Germinal center (tissue), 1 donor: ENCODE data around the gene FDPS.
"Not testable (repeated sequence)": the region's sequence is repeated elsewhere in the genome, so short reads cannot be mapped to it uniquely, and the experiment has no call there.

Source experiments
- DNase-seq: peaks from one replicate; pipeline ENCODE4 v3.0.0; 2012; ENCODE audit warnings: mixed read lengths, low spot score

Gene FDPS

DNA sequence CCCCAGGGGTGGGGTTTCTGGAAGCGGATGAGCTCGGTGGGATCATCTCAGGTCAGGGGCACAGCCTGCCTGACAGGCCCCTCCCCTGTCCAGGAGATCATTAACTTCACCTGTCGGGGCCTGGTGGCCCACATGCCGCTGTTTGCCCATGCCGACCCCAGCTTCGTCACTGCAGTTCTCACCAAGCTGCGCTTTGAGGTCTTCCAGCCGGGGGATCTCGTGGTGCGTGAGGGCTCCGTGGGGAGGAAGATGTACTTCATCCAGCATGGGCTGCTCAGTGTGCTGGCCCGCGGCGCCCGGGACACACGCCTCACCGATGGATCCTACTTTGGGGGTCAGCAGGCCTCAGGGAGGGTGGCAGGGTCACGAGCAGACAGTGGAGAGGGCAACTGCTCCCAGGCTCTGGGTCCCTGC is 23.0 kb upstream of the FDPS start:
- DNase-seq: no peak

DNA sequence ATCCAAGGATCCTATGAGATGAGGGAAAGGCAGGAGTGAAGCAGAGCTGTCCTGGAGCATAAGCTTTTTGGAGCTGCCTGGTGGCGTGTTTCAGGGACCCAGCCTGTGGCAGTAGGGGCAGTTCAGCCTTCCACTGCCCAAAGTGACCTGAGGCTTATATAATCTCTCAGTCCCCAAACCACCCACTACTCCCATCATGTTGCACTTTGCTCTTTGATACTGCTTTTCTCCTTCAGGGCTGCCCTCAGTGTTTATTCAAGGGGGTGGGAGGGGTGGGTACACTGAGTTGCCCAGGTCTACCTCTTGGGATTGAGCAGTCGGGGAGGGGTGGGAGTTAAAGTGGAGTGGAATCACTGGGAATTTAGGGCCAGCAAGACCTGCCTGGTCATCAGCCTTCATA is 22.1 kb upstream of the FDPS start:
- DNase-seq: no peak

GRCh38 chr1:155287987-155288543 is 20.6 kb upstream of the FDPS start:
- no peak for DNase-seq

- DNase-seq: not testable (repeated sequence)
Observed at GRCh38 chr1:155291006-155291405, 17.7 kb upstream of the FDPS start.

DNA sequence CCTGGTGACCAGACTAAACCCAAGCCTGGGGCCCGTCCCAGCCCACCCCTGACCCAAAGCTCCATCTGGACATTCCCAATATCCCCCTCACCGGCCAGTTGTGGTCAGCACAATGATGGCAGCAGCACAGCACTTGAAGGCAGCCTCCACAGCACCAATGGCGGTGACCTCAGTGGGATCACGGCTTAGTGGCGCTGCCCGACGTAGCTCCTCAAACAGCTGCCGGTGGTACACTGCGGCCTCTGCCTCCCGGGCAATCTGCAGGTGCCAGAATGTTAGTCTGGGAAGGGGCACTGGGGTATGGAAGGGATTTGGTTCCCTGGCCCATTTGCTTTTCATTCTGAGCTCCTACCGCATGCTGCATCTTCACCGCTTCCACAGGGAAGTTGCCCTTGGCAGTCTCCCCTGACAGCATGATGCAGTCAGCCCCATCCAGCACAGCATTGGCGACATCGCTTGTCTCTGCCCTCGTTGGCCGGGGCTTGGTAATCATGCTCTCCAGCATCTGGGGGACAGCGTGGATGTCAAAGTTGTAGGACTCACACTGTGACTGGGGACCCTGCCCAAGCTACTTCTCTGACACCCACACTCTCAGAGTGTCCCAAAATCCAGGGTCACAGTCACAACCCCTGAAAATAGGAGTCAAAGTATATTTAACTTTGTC is 15.4 kb upstream of the FDPS start:
- no peak for DNase-seq

DNA sequence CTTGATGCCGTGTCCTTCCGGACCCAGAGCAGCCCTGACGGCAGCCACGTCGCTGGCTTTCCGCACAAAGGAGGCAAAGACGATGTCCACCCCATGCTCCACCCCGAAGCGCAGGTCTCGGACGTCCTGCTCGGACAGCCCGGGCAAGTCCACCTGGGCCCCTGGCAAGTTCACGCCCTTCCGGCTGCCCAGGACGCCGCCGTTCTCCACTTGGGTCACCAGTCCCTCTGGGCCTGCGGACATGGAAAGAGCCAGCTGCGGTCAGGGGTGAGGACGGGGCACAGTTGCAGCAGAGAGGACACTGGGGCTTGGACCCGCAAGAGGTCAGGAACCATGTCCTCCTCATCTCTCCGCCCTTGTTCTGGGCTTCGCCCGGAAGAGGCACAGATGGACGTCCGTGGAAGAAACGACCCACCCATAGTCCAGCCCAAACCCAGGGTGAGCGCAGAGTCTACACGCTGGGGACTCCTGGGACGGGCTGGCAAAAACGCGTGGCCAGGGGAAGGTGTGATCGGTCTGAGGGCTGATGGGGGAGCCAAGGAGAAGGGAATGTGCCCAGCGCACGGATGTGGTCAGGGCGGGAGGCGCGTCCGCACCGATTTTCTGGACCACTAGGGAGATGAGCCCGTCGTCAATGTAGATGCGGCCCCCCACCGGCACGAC is 14.0 kb upstream of the FDPS start:
- no peak for DNase-seq

- no peak for DNase-seq
Observed at GRCh38 chr1:155295183-155295941, 13.3 kb upstream of the FDPS start.

DNA sequence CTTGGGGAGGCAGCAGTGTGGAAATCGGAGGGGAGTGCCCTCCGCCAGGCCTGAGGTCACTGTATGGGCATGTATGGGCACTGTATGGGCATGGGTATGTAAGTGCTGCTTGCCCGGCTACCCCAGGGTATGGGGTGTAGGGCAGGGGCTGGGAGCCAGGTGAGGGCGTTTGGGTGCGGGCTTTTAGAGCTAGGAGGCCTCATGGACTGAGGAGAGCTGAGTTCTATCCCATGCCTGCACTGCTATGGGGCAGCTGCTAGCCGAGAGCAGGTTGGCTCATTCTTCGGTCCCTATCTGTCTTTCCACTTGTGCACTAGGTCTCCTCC is 12.8 kb upstream of the FDPS start:
- no peak for DNase-seq

DNA sequence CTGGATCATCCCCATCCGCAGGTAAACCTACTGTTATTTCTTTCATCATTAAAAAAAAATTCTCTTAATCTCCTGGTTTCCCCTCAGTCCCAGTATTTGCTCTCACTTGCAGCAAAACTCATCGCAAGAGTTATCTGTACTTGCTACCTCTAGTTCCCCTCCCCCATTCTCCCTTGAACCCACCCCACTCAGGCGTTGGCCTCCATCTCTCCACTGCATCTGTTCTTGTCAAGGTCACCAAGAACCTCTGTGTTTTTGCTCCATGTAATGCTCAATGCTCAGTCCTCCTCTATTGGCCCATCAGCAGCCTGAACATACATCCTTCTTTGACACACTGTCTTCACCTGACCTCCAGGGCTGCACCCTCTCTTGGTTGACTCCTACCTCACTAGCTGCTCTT is 12.0 kb upstream of the FDPS start:
- no peak for DNase-seq

GRCh38 chr1:155297384-155297783 is 11.3 kb upstream of the FDPS start:
- no peak for DNase-seq

- no peak for DNase-seq
Observed at GRCh38 chr1:155300024-155300423, 8.6 kb upstream of the FDPS start.

GRCh38 chr1:155300553-155301329 is 7.9 kb upstream of the FDPS start:
- no peak for DNase-seq

GRCh38 chr1:155301342-155301841 is 7.3 kb upstream of the FDPS start, which contains the start of gene PKLR:
TSS of gene PKLR (minus strand) at chr1:155301438. CDS start at chr1:155301395, 43 bp downstream.
- no peak for DNase-seq

DNA sequence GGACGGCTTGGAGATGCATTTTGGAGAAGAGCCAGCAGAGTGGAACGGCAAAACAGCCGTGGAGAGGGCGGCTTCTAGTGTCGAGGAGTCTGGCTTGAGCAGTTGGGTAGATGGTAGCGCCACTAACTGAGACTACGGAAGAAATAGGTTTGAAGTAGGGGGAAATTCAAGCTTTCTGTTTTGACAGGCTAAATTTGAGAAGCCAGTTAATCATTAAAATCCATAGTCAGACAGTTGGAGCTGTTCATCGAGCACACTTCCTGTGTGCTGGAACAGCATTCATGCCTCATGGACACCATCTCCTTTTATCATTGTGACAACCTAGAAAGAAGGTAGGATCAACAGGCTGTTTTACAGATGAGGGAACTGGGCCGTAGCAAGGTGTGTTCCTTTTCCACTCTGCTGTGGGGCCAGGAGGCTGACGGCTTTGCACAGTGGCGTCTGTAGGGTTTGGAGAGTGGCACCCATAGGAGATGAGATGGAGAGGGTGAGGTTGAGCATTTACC is 4.1 kb upstream of the FDPS start:
- no peak for DNase-seq

- no peak for DNase-seq
Observed at GRCh38 chr1:155305881-155306391, 2.7 kb upstream of the FDPS start.

DNA sequence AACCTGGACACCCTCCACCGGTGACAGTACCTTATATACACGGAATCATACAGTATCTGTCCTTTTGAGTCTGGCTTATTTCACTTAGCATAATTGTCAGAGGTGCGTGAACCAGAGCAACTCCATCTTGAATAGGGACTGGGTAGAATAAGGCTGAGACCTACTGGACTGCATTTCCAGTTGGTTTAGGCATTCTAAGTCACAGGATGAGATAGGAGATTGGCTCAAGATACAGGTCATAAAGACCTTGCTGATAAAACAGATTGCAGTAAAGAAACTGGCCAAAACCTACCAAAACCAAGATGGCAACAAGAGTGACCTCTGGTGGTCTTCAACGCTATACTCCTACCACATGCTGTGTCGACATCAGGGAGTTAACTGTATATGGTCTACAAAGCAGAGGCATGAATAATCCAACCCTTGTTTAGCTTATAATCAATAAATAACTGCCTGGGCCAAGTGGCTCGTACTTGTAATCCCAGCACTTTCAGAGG is 1.4 kb upstream of the FDPS start:
- DNase-seq: no peak

DNA sequence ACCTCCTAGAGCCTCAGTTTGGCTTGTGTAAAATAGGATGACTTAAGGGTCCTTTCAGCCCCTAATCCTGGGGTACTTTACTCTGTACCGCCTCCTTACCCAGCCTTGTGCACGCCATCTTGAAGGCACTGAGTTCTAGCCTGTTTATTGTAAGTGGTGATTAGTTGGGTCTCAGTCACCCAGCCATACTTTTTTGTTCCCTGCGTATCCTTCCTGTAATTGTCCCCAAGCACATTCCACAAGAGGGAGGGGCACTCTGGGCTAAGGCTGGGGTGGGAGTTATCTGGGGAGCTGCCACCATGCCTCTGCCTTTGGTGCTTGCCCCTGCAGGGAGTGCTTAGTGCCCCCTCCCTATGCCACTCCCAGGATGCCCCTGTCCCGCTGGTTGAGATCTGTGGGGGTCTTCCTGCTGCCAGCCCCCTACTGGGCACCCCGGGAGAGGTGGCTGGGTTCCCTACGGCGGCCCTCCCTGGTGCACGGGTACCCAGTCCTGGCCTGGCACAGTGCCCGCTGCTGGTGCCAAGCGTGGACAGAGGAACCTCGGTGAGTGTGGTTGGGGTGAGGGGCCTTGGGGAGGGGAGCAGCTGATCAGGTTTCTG is 856 bp downstream of the FDPS start:
- DNase-seq: no peak

GRCh38 chr1:155313261-155313660 is 4.6 kb downstream of the FDPS start:
- no peak for DNase-seq

GRCh38 chr1:155316922-155317321 is 8.3 kb downstream of the FDPS start:
- no peak for DNase-seq

GRCh38 chr1:155318082-155318481 is 9.4 kb downstream of the FDPS start:
- no peak for DNase-seq

DNA sequence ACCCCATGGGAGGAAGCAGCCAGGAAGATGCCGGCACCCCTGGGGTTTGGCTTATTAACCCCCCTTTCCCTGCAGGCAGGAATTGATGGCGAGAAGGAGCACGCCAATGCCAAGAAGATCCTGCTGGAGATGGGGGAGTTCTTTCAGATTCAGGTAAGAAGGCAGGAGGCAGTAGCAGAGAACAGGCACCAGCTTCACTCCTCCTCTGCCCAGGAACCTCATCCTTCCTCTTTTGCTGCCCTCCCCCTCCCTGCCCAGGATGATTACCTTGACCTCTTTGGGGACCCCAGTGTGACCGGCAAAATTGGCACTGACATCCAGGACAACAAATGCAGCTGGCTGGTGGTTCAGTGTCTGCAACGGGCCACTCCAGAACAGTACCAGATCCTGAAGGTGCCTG is 10.9 kb downstream of the FDPS start:
- no peak for DNase-seq
